Epithelial cell of prostate (primary cell): ENCODE data around the gene DEK.
A peak's percentile ranks its signal among the peaks of the same experiment; 100 is the strongest.

Experiments used
- DNase-seq: peaks from one replicate; pipeline ENCODE4 v3.0.0-alpha.2; 2011; ENCODE audit warnings: low read depth, low spot score
- H3K27ac ChIP-seq: fragments of 450-650 bp; 2 replicates; pipeline ENCODE4 v1.5.1; 2017; ENCODE audit warnings: mild to moderate bottlenecking

Gene DEK

DNA sequence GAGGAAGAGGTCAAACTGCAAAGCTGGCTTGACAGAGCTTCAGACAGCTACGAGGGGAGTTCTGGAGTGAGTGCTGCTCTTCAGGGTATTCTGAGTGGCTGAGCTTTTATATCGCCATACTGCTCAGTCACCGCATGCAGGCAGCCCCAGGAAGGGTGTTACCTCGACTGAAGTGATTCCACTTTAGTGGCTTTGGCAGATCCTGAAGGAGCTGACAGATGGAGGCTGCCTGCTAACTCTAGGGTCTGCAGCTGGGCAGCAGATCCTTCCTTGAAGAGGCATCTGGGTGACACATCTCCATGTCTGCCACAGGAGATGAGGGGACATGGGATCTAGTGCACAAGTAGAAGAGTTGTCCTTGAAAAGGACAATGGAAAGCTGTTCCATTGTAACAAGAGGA is 3.7 kb upstream of the DEK start:
- DNase-seq: no peak

GRCh38 chr6:18266523-18266912 is 2.2 kb upstream of the DEK start:
- H3K27ac ChIP-seq: no peak overlapping the region
- DNase-seq: no peak

More for the DNA sequence above, 3.7 kb upstream of the DEK start:
- H3K27ac ChIP-seq: no peak overlapping the region

GRCh38 chr6:18265787-18266522 is 1.6 kb upstream of the DEK start:
- no peak overlapping the region for H3K27ac ChIP-seq

DNA sequence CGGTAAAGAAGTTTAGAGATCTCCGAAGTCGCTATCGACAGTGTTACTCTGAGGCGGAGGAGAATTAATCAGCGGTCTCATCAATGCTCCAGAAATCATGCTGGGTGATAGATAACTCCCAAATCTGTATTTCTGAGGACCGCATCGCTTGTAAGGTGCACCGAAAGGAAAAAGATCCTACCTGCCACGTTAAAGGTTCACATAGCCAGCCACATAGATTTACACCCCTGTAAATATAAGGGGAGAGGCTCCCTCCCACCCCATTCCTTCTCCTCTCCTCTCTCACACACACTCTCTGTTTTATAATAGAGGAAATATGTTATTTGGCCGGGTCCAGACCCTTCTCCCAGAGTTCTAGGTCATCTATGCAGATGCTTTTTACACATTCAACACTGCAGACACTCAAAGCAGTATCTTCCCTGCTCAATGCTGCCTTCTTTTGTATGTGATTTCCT is 620 bp upstream of the DEK start:
- peak overlapping the region; percentile 75 for H3K27ac ChIP-seq
- DNase-seq: no peak

More at GRCh38 chr6:18265787-18266522, 1.6 kb upstream of the DEK start:
- DNase-seq: no peak

GRCh38 chr6:18263418-18264218 is 712 bp downstream of the DEK start:
- peak overlapping the region; percentile 75 for H3K27ac ChIP-seq
- no peak for DNase-seq

DNA sequence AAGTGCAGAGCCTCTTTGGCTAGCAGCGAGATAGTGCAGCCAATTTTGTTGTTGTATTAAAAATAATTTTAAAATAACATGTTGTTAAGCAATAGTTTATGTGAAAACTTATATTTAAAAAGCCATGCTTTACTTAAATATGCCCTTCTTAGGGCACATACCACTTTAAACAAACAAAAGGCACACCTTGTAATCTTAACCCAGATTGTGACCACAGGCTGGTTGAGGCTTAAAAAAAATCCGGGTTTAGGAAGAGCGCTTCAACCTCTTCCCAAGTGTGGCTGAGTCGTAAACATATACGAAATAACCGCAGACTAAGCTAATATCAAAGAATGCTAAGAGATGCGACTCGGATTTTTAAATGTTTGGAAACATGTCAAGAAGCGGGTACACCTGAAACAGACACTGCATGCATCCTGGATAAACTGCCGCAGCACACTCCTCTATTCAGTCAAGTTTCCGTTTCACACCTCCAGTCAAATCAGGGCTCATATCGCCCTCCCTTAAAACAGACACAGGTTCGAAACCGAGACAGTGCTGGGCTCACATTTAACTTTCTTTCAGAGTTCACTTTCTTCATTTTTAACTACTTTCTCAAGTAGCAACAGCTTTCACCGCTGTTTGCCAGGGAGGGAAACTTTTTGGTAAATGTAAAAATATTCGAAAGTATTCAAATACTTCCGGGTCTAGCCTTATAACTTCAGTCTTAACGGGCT is 1.5 kb downstream of the DEK start:
- DNase-seq: no peak
- H3K27ac ChIP-seq: peak overlapping the region; percentile 75

DNA sequence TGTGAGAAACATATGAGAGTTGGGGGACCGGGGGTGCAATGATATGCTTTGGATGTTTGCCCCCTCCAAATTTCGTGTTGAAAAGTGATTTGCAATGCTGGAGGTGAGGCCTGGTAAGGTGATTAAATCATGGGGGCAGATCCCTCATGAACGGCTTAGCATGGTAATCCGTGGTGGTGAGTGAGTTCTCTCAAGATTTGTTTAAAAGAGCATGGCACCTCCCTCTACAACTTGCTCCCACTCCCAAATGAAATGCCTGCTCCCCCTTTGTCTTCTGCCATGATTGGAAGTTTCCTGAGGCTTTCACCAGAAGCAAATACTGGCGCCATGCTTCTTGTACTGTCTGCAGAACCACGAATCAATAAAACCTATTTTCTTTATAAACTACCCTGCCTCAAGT is 2.5 kb downstream of the DEK start:
- DNase-seq: no peak
- peak overlapping the region; percentile 75 for H3K27ac ChIP-seq

DNA sequence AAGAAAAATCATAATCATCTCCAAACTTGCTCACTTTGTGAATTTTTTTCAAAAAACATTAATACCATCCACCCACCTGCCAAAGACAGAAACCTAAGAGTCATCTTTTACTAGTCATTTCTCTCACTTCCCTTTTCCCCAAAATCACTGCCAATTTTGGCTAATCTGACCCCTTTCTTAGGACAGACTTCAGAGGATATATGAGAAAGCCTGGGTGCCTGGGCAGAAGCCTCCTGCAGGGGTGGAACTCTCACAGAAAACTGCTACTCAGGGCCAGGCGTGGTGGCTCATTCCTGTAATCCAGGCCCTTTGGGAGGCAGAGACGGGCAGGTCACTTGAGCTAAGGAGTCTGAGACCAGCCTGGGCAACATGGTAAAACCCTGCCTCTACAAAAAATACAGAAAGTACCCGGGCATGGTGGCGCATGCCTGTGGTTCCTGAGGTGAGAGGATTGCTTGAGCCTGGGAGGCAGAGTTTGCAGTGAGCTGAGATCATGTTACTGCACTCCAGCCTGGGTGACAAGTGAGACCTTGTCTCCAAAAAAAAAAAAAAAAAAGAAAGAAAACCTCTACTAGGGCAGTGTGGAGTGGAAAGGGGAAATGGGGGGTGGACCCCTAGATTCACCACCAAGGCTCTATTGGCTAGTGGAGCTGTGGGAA is 3.8 kb downstream of the DEK start:
- no peak for DNase-seq
- H3K27ac ChIP-seq: peak overlapping the region; percentile 75

- peak overlapping the region; percentile 75 for H3K27ac ChIP-seq
- no peak for DNase-seq
Observed at GRCh38 chr6:18259675-18260447, 4.5 kb downstream of the DEK start.

DNA sequence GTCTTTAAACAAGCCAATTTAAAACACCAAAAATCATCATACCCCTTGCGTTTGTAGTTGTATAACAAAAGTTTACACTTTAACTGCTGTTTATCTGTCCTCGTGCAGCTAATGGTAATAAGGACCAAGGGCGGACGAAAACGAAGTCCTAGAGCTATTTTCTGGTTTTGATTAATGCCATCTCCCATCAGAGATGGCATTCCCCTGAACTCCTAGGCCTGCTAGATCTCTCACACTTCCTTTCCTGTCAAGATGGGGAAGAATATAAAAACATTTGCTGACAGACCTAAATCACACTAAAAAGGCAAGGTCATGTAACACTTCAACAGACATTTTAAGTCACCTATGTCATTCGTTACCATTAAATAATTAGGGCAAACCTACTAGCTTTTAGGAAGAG is 9.5 kb downstream of the DEK start:
- no peak for DNase-seq
- H3K27ac ChIP-seq: no peak overlapping the region

DNA sequence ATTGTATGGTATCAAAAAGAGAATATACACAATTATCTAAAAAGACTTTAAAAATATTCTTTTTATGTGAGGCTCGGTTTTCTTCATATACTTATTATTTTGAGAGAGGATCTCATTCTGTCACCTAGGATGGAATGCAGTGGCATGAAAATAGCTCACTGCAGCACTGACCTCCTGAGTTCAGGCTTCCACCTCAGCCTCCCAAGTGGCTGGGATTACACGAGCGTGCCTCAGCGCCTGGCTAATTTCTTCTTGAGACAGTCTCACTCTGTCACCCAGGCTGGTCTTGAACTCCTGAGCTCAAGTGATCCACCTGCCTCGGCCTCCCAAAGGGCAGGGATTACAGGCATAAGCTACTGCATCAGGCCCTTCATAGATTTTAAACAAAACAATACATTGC is 10.7 kb downstream of the DEK start:
- no peak for DNase-seq
- H3K27ac ChIP-seq: no peak overlapping the region

DNA sequence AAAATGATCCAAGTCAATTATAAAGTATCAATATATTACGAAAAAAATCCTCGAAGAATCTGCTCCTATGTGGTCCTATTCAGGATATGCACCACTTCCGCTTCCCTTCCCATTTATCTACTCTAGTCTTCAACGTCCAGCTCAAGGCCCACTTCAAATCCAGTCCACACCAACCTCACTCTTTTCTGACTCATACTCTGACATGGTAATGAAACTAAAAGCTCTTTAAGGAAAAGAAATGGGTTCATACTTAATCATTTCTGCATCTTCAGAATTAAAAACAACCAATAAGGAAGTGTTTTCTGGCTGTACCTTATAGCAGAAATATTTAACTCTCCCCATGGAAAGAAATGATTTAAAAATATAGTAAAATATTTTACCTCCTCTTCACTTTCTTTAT is 15.1 kb downstream of the DEK start:
- DNase-seq: no peak
- no peak overlapping the region for H3K27ac ChIP-seq

DNA sequence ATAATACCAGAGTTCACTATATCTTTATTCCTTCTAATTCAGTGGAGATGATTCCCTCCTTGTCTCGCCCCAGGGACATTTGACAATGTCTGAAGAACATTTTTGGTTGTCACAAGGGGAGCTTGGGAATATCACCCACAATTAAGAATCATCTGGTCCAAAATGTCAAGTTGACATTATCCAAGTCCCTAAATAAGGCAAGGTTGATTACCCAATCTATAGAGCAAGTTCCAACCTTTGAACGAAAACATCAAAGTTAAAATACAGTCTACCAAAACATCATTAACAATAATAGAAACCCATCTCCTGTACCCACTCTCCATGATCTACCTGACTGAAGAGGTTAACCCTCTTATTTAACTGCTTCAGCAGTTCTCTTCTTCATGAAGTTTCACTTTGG is 15.6 kb downstream of the DEK start:
- no peak for DNase-seq
- no peak overlapping the region for H3K27ac ChIP-seq

DNA sequence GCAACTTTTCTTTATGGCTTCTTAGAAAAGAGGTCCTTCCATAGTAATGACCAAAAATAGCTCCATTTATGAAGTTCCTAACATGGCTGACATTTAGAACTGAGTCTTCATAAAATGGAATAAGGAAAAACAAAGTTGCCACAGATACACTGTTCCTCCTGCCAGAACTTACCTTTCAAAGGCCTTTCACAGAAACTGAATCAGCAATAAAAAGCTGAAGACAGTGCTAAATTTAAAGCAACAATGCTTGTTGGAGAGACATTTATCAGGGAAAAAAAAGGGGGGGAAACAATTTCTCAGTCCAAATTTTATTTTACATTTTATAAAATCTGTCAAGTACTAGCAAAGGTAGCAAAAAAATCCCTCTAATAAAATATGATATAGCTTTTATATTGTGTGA is 17.3 kb downstream of the DEK start:
- H3K27ac ChIP-seq: peak overlapping the region; percentile 95
- DNase-seq: no peak

DNA sequence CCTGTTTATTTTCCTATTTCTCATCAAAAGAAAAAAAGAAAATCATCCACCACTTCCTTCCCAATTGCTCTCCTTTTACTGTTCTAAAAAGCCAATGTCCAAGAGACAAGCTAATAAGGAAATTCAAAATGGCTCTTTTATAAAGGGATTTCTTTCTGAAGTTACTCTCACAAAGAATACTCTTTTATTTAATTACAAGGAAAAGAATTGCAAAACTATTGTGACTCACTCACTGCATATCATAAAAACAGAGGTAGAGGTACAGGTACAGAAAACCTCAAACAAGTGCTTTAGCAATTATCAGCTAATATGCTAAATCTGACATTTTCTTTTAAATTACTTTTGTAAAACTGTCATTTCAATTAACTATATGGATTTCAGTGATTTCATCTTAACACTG is 18.1 kb downstream of the DEK start:
- peak overlapping the region; percentile 95 for H3K27ac ChIP-seq
- DNase-seq: no peak

DNA sequence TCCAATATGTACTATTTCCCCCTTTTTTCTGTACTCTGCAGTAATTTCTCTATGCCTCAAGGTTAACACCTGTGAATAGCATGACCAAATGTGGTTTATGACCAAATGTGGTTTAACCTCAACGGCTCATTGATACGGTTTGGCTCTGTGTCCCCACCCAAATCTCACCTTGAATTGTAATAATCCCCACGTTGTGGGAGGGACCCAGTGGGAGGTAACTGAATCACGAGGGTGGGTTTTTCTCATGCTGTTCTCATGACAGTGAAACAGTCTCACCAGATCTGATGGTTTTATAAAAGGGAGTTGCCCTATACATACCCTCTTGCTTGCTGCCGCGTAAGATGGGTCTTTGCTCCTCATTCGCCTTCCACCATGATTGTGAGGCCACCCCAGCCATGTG is 18.7 kb downstream of the DEK start:
- DNase-seq: no peak
- H3K27ac ChIP-seq: peak overlapping the region; percentile 95

DNA sequence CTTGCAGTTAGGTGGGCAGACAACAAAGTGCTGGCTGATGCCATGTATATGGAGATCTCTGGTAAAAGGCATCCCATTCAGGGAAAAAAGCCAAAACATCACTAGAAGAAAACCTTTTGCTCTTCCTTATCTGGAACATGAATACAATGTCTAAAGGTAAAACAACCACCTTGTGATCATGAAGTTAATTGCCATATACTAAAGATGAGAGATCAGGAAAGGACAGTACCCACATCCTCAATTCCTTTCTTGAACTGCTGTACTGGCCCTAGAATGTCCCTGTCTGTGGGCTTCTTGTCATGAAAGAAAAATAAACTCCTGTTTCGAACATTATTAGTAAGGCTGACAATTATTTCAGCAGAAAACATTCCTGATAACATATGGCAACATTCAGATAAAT is 19.3 kb downstream of the DEK start:
- H3K27ac ChIP-seq: peak overlapping the region; percentile 95
- DNase-seq: no peak

DNA sequence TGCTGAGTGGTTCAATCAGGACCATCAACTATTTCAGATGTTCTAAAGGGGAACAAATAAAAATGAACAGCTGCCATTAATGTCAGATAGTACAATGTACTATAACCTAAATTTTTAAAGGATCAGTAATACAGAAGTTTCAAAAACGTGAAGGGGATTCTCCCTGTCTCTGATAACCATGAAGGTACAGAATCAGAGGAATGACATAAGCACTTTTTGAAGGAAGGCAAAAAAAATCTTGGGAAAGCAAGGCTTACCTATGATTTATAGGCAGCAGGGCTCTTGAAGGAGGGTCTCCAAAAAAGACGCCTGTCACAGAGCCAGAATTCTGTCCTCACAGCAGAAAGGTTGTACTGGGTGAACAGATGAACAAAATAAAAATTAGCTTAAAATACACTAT is 20.1 kb downstream of the DEK start:
- H3K27ac ChIP-seq: peak overlapping the region; percentile 95
- DNase-seq: no peak

- no peak for DNase-seq
- H3K27ac ChIP-seq: peak overlapping the region; percentile 95
Observed at GRCh38 chr6:18243302-18243893, 20.9 kb downstream of the DEK start.
